Neural cell (in vitro differentiated cells): ENCODE results near the gene SENP8. TPM values are rescaled to one million over a fixed set of nuclear protein-coding genes. Genes with fewer than 3 reads are reported as not detected.

ENCODE experiments used
- H2AFZ ChIP-seq: fragments of 200-600, 300-800 bp; sonication (generic), shearing (Covaris generic); 2 replicates; pipeline ENCODE4 v1.6.0; 2014; ENCODE audit warnings: low read depth, mild to moderate bottlenecking, antibody characterized with exemption, low read length, moderate library complexity
- H3F3A ChIP-seq: fragments of 200-600 bp; shearing (Covaris generic); 2 replicates; pipeline ENCODE4 v1.6.1; 2016; ENCODE audit warnings: mild to moderate bottlenecking, moderate library complexity, mixed read lengths, antibody characterized with exemption, low read length; ENCODE audit not compliant: insufficient read depth, poor library complexity, severe bottlenecking
- H3K27ac ChIP-seq: fragments of 200-600, 300-800 bp; sonication (generic), shearing (Covaris generic); 2 replicates; pipeline ENCODE4 v1.5.1; 2014; ENCODE audit warnings: mild to moderate bottlenecking, low read length, moderate library complexity
- H3K27me3 ChIP-seq: fragments of 300-800, 200-600 bp; sonication (generic), shearing (Covaris generic); 2 replicates; pipeline ENCODE4 v1.6.0; 2014; ENCODE audit warnings: mild to moderate bottlenecking, low read depth, low read length, moderate library complexity; ENCODE audit not compliant: insufficient read depth
- H3K36me3 ChIP-seq: fragments of 300-800, 200-600 bp; sonication (generic), shearing (Covaris generic); 2 replicates; pipeline ENCODE4 v1.5.1; 2014; ENCODE audit warnings: mild to moderate bottlenecking, antibody characterized with exemption, low read length, moderate library complexity; ENCODE audit not compliant: insufficient read depth
- H3K4me2 ChIP-seq: fragments of 300-800, 200-600 bp; sonication (generic), shearing (Covaris generic); 2 replicates; pipeline ENCODE4 v1.6.0; 2014; ENCODE audit warnings: mild to moderate bottlenecking, low read length
- H3K4me3 ChIP-seq: fragments of 300-800, 200-600 bp; sonication (generic), shearing (Covaris generic); 2 replicates; pipeline ENCODE4 v1.5.1; 2014; ENCODE audit warnings: mild to moderate bottlenecking, low read length, moderate library complexity
- H3K79me2 ChIP-seq: fragments of 200-600 bp; shearing (Covaris generic); replicated peaks from 2 replicates; pipeline ENCODE4 v1.6.0; 2014; ENCODE audit warnings: mild to moderate bottlenecking, low read length, moderate library complexity; ENCODE audit not compliant: insufficient read depth
- H3K9ac ChIP-seq: fragments of 300-800, 200-600 bp; sonication (generic), shearing (Covaris generic); 2 replicates; pipeline ENCODE4 v1.6.1; 2016; ENCODE audit warnings: mild to moderate bottlenecking, low read length, mixed read lengths
- H3K9me2 ChIP-seq: fragments of 200-600 bp; shearing (Covaris generic); 2 replicates; pipeline ENCODE4 v1.6.1; 2016; ENCODE audit warnings: mild to moderate bottlenecking, low read length, mixed read lengths; ENCODE audit not compliant: insufficient read depth
- H3K9me3 ChIP-seq: fragments of 200-600, 300-800 bp; sonication (generic), shearing (Covaris generic); 2 replicates; pipeline ENCODE4 v1.6.1; 2016; ENCODE audit warnings: mild to moderate bottlenecking, mixed run types, low read length, moderate library complexity, mixed read lengths
- H4K20me1 ChIP-seq: fragments of 200-600 bp; shearing (Covaris generic); 2 replicates; pipeline ENCODE4 v1.6.1; 2016; ENCODE audit warnings: mild to moderate bottlenecking, mixed run types; ENCODE audit not compliant: insufficient read depth
- EP300 ChIP-seq: fragments of 450-650 bp; conservative IDR thresholded peaks from 2 replicates; pipeline ENCODE4 v1.6.1; 2014; ENCODE audit warnings: antibody characterized with exemption, mild to moderate bottlenecking, moderate library complexity; ENCODE audit not compliant: poor library complexity, severe bottlenecking
- EZH2 ChIP-seq: fragments of 200-600, 300-800 bp; shearing (Covaris generic), sonication (generic); IDR thresholded peaks from 2 replicates; pipeline ENCODE4 v1.6.1; 2014; ENCODE audit warnings: antibody characterized with exemption, low read length, borderline replicate concordance, mild to moderate bottlenecking; ENCODE audit not compliant: insufficient read depth, poor library complexity, severe bottlenecking
- RAD21 ChIP-seq: fragments of 450-650 bp; conservative IDR thresholded peaks from 2 replicates; pipeline ENCODE4 v1.6.1; 2014; ENCODE audit warnings: antibody characterized with exemption, mild to moderate bottlenecking, moderate library complexity
- SMC3 ChIP-seq: fragments of 450-650 bp; conservative IDR thresholded peaks from 2 replicates; pipeline ENCODE4 v1.6.1; 2014; ENCODE audit warnings: antibody characterized with exemption, mild to moderate bottlenecking, moderate library complexity; ENCODE audit not compliant: poor library complexity
- TAF1 ChIP-seq: IDR thresholded peaks from 2 replicates; pipeline ENCODE4 v1.6.1; 2012; ENCODE audit warnings: low read depth
- polyA plus RNA-seq: library from polyadenylated mRNA; depleted of rRNA; stranded (reverse); fragments of >200 nt; gene quantifications from 2 replicates; pipeline ENCODE4 v1.2.3, GENCODE V29; 2014
- TF ChIP-seq, protein P1 (sequence below): IDR thresholded peaks from 2 replicates; pipeline ENCODE4 v1.6.1; 2012; ENCODE audit warnings: borderline replicate concordance
- TF ChIP-seq, protein P2 (sequence below): fragments of 450-650 bp; IDR thresholded peaks from 2 replicates; pipeline ENCODE4 v1.5.1; 2014; ENCODE audit warnings: antibody characterized with exemption, mild to moderate bottlenecking, moderate library complexity; ENCODE audit not compliant: poor library complexity, severe bottlenecking

Gene SENP8
- polyA plus RNA-seq, 1 donor from 2014 or later, result 3.2 TPM

DNA sequence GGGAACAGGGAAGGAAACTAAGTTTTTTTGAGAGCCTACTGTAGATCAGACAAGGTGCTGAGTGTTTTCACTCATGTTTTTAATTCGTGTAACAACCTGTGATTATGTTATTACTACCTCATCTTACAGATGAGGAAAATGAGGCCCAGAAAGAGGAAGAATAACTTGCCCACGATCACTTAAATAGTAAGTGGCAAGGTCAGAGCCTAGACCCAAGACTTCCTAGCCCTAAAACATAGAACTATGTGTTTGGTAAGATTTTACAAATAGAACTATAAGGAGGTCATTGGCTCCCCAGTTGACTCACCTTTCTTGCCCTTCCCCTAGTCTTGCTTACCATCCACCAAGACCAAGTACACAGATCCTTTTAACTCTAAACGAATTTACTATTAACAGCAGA, 13.7 kb downstream of the SENP8 start:
- no peaks in the 10 kb centered on the region for H3K79me2 ChIP-seq

DNA sequence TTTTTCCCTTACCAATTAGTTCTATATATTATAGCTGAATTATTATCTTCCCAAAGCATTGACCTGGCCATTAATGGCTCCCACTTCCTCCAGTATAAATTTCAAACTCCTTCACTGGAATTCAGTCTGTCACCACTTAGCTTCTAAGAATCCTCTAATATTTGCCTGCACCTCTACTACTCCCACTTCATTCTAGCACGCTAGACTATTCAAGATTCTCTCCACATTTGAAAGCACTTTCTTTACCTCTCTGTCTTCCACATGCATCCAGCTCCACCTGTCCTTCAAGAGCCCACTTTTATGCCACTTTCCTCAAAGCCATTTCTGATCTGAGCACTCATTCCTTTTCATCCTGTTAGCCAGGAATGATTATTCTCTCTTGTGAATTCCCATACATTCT, 15.0 kb downstream of the SENP8 start:
- Histone ChIP-seq H3K9me2 (no peaks in the 10 kb centered on the region), H3F3A (no peaks in the 10 kb centered on the region)

More for the DNA sequence above, 13.7 kb downstream of the SENP8 start:
- H3K27ac ChIP-seq, result no peak overlapping the region
- no peaks in the 10 kb centered on the region for H3K36me3 ChIP-seq
- no peaks in the 10 kb centered on the region for H3F3A ChIP-seq
- TF ChIP-seq EZH2, result no peak
- no peak for TF ChIP-seq TAF1
- TF ChIP-seq, protein P1, sequence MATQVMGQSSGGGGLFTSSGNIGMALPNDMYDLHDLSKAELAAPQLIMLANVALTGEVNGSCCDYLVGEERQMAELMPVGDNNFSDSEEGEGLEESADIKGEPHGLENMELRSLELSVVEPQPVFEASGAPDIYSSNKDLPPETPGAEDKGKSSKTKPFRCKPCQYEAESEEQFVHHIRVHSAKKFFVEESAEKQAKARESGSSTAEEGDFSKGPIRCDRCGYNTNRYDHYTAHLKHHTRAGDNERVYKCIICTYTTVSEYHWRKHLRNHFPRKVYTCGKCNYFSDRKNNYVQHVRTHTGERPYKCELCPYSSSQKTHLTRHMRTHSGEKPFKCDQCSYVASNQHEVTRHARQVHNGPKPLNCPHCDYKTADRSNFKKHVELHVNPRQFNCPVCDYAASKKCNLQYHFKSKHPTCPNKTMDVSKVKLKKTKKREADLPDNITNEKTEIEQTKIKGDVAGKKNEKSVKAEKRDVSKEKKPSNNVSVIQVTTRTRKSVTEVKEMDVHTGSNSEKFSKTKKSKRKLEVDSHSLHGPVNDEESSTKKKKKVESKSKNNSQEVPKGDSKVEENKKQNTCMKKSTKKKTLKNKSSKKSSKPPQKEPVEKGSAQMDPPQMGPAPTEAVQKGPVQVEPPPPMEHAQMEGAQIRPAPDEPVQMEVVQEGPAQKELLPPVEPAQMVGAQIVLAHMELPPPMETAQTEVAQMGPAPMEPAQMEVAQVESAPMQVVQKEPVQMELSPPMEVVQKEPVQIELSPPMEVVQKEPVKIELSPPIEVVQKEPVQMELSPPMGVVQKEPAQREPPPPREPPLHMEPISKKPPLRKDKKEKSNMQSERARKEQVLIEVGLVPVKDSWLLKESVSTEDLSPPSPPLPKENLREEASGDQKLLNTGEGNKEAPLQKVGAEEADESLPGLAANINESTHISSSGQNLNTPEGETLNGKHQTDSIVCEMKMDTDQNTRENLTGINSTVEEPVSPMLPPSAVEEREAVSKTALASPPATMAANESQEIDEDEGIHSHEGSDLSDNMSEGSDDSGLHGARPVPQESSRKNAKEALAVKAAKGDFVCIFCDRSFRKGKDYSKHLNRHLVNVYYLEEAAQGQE, result no peak
- no peak for TF ChIP-seq SMC3
- TF ChIP-seq RAD21, result no peak
- TF ChIP-seq EP300, result no peak
- TF ChIP-seq, protein P2, sequence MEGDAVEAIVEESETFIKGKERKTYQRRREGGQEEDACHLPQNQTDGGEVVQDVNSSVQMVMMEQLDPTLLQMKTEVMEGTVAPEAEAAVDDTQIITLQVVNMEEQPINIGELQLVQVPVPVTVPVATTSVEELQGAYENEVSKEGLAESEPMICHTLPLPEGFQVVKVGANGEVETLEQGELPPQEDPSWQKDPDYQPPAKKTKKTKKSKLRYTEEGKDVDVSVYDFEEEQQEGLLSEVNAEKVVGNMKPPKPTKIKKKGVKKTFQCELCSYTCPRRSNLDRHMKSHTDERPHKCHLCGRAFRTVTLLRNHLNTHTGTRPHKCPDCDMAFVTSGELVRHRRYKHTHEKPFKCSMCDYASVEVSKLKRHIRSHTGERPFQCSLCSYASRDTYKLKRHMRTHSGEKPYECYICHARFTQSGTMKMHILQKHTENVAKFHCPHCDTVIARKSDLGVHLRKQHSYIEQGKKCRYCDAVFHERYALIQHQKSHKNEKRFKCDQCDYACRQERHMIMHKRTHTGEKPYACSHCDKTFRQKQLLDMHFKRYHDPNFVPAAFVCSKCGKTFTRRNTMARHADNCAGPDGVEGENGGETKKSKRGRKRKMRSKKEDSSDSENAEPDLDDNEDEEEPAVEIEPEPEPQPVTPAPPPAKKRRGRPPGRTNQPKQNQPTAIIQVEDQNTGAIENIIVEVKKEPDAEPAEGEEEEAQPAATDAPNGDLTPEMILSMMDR, result no peak
- no peaks in the 10 kb centered on the region for H3K9me3 ChIP-seq
- no peak overlapping the region for H3K4me3 ChIP-seq
- H4K20me1 ChIP-seq, result no peaks in the 10 kb centered on the region
- H3K9ac ChIP-seq, result no peak overlapping the region
- no peak overlapping the region for H3K4me2 ChIP-seq
- H3K9me2 ChIP-seq, result no peaks in the 10 kb centered on the region
- no peaks in the 10 kb centered on the region for H3K27me3 ChIP-seq
- H2AFZ ChIP-seq, result no peak overlapping the region

More for the DNA sequence above, 15.0 kb downstream of the SENP8 start:
- Histone ChIP-seq H3K27ac (no peak overlapping the region), H3K9me3 (no peaks in the 10 kb centered on the region), H2AFZ (no peak overlapping the region), H3K27me3 (no peaks in the 10 kb centered on the region), H3K4me2 (no peak overlapping the region), H4K20me1 (no peaks in the 10 kb centered on the region), H3K9ac (no peak overlapping the region), H3K36me3 (no peaks in the 10 kb centered on the region), H3K4me3 (no peak overlapping the region), H3K79me2 (no peaks in the 10 kb centered on the region)
- TF ChIP-seq, protein P2, result no peak
- TF ChIP-seq SMC3, result no peak
